ENCODE results near the gene PIK3AP1. TPM values are rescaled to one million over a fixed set of nuclear protein-coding genes. Genes with fewer than 3 reads are reported as not detected.

Gene PIK3AP1
- total RNA-seq, 1 experiment from 2014 or later: 4.3 TPM

- H3K4me3 Mint-ChIP-seq: no peak overlapping the region
- no peaks in the 10 kb centered on the region for H3K27me3 Mint-ChIP-seq (ENCODE audit: low read depth)
- DNase-seq (ENCODE audit: low spot score) (no peak), ATAC-seq (no peak)
- ChIA-PET POLR2A (no interaction called here), CTCF (no interaction called here)
- TF ChIP-seq CREB1 (CRISPR knock-in tag; IDR thresholded peaks at IDR 0.05): no peak
- TF ChIP-seq ELF4 (CRISPR knock-in tag; IDR thresholded peaks at IDR 0.05; ENCODE audit: low read depth): no peak
- TF ChIP-seq ERG (CRISPR knock-in tag; IDR thresholded peaks at IDR 0.05): no peak
- TF ChIP-seq, protein P1, sequence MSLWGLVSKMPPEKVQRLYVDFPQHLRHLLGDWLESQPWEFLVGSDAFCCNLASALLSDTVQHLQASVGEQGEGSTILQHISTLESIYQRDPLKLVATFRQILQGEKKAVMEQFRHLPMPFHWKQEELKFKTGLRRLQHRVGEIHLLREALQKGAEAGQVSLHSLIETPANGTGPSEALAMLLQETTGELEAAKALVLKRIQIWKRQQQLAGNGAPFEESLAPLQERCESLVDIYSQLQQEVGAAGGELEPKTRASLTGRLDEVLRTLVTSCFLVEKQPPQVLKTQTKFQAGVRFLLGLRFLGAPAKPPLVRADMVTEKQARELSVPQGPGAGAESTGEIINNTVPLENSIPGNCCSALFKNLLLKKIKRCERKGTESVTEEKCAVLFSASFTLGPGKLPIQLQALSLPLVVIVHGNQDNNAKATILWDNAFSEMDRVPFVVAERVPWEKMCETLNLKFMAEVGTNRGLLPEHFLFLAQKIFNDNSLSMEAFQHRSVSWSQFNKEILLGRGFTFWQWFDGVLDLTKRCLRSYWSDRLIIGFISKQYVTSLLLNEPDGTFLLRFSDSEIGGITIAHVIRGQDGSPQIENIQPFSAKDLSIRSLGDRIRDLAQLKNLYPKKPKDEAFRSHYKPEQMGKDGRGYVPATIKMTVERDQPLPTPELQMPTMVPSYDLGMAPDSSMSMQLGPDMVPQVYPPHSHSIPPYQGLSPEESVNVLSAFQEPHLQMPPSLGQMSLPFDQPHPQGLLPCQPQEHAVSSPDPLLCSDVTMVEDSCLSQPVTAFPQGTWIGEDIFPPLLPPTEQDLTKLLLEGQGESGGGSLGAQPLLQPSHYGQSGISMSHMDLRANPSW (CRISPR knock-in tag; conservative IDR thresholded peaks at IDR 0.05; ENCODE audit: low read depth): no peak
- TF ChIP-seq ATF2 (CRISPR knock-in tag; IDR thresholded peaks at IDR 0.05; ENCODE audit: borderline replicate concordance, low read depth): no peak
- no peaks in the 10 kb centered on the region for H3K9me3 Mint-ChIP-seq
- no peak overlapping the region for H3K27ac Mint-ChIP-seq
- peaks cover 6% of the 10 kb centered on the region for H3K4me1 Mint-ChIP-seq
- H3K36me3 Mint-ChIP-seq: no peaks in the 10 kb centered on the region
These were observed 128.4 kb downstream of the PIK3AP1 start for GRCh38 chr10:96591946-96592345.

GRCh38 chr10:96588616-96589419 is 131.5 kb downstream of the PIK3AP1 start:
- Mint-ChIP-seq H3K36me3 (no peaks in the 10 kb centered on the region), H3K27ac (no peak overlapping the region), H3K27me3 (ENCODE audit: low read depth) (no peaks in the 10 kb centered on the region), H3K4me3 (no peak overlapping the region), H3K4me1 (peaks cover 10% of the 10 kb centered on the region), H3K9me3 (no peaks in the 10 kb centered on the region)
- CTCF ChIA-PET: no interaction called here
- no peak for ATAC-seq
- POLR2A ChIA-PET: interaction anchor here (0.6 kb wide), 1 partner anchor 12 kb away, joined by 5 read pairs; no protein-coding TSS in a partner anchor
- no peak for DNase-seq (ENCODE audit: low spot score)
- TF ChIP-seq, protein P2, sequence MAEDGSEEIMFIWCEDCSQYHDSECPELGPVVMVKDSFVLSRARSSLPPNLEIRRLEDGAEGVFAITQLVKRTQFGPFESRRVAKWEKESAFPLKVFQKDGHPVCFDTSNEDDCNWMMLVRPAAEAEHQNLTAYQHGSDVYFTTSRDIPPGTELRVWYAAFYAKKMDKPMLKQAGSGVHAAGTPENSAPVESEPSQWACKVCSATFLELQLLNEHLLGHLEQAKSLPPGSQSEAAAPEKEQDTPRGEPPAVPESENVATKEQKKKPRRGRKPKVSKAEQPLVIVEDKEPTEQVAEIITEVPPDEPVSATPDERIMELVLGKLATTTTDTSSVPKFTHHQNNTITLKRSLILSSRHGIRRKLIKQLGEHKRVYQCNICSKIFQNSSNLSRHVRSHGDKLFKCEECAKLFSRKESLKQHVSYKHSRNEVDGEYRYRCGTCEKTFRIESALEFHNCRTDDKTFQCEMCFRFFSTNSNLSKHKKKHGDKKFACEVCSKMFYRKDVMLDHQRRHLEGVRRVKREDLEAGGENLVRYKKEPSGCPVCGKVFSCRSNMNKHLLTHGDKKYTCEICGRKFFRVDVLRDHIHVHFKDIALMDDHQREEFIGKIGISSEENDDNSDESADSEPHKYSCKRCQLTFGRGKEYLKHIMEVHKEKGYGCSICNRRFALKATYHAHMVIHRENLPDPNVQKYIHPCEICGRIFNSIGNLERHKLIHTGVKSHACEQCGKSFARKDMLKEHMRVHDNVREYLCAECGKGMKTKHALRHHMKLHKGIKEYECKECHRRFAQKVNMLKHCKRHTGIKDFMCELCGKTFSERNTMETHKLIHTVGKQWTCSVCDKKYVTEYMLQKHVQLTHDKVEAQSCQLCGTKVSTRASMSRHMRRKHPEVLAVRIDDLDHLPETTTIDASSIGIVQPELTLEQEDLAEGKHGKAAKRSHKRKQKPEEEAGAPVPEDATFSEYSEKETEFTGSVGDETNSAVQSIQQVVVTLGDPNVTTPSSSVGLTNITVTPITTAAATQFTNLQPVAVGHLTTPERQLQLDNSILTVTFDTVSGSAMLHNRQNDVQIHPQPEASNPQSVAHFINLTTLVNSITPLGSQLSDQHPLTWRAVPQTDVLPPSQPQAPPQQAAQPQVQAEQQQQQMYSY (CRISPR knock-in tag; IDR thresholded peaks at IDR 0.05): no peak

GRCh38 chr10:96588060-96588554 is 132.2 kb downstream of the PIK3AP1 start:
- DNase-seq (ENCODE audit: low spot score): no peak
- H3K27me3 Mint-ChIP-seq (ENCODE audit: low read depth): no peaks in the 10 kb centered on the region
- H3K4me1 Mint-ChIP-seq: peaks cover 13% of the 10 kb centered on the region
- no peak overlapping the region for H3K4me3 Mint-ChIP-seq
- POLR2A ChIA-PET: no interaction called here
- CTCF ChIA-PET: no interaction called here
- no peak overlapping the region for H3K27ac Mint-ChIP-seq
- TF ChIP-seq, protein P3, sequence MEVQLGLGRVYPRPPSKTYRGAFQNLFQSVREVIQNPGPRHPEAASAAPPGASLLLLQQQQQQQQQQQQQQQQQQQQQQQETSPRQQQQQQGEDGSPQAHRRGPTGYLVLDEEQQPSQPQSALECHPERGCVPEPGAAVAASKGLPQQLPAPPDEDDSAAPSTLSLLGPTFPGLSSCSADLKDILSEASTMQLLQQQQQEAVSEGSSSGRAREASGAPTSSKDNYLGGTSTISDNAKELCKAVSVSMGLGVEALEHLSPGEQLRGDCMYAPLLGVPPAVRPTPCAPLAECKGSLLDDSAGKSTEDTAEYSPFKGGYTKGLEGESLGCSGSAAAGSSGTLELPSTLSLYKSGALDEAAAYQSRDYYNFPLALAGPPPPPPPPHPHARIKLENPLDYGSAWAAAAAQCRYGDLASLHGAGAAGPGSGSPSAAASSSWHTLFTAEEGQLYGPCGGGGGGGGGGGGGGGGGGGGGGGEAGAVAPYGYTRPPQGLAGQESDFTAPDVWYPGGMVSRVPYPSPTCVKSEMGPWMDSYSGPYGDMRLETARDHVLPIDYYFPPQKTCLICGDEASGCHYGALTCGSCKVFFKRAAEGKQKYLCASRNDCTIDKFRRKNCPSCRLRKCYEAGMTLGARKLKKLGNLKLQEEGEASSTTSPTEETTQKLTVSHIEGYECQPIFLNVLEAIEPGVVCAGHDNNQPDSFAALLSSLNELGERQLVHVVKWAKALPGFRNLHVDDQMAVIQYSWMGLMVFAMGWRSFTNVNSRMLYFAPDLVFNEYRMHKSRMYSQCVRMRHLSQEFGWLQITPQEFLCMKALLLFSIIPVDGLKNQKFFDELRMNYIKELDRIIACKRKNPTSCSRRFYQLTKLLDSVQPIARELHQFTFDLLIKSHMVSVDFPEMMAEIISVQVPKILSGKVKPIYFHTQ (CRISPR knock-in tag; IDR thresholded peaks at IDR 0.05): no peak
- TF ChIP-seq CDX4 (CRISPR knock-in tag; IDR thresholded peaks at IDR 0.05; ENCODE audit: borderline replicate concordance): no peak
- TF ChIP-seq CTCF (IDR thresholded peaks at IDR 0.05): no peak
- no peak for TF ChIP-seq ZNF396 (CRISPR knock-in tag; IDR thresholded peaks at IDR 0.05; ENCODE audit: borderline replicate concordance)
- ATAC-seq: no peak
- H3K36me3 Mint-ChIP-seq: no peaks in the 10 kb centered on the region
- H3K9me3 Mint-ChIP-seq: no peaks in the 10 kb centered on the region
